HG02885 (cell line): ENCODE results near the gene LMOD1.

Source experiments
- ATAC-seq: cut with Tn5 transposase; IDR thresholded peaks from one replicate; pipeline ENCODE4 v1.9.1; 2021; ENCODE audit warnings: mild to moderate bottlenecking; ENCODE audit not compliant: unreplicated experiment, poor library complexity

The LMOD1 gene

GRCh38 chr1:201895120-201895665 lies 51.2 kb downstream of the LMOD1 start:
- no peak for ATAC-seq

DNA sequence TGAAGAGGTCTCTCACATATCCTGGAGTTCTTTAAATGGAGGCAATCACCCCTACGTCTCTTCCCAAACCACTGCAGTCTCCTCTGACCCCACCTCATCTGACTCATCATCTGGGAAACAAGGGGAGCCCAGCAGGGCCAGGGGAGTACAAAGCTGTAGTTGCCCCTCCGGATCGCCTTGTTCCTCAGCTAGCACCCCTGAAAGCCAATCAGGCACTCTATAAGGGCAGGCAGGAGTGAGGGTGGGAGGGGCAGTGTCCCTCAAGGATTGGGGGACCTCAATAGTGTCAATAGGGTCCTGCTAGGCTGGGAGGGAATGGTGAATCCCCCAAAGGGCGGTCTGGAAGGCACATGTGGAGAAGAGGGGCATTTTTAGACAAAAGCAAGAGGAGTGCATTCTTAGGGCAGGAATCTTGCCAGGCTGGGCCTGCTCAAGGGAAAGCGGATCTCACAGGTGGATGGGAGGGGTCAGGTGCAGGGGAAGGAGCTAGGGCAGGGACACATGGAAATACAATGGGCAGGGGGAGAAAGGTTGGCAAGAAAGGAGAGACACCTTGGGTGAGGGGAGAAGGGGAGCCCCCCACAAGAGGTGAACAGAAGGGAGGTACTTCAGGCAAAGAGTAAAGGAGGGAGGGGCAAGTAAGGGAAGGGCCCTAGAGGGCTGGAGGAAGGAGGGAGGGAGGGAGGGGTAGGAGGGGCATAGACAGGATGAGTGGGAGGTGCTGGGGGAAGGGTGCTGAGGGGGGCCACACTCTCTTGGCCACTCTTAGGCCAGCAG lies 51.8 kb downstream of the LMOD1 start:
- ATAC-seq: no peak

DNA sequence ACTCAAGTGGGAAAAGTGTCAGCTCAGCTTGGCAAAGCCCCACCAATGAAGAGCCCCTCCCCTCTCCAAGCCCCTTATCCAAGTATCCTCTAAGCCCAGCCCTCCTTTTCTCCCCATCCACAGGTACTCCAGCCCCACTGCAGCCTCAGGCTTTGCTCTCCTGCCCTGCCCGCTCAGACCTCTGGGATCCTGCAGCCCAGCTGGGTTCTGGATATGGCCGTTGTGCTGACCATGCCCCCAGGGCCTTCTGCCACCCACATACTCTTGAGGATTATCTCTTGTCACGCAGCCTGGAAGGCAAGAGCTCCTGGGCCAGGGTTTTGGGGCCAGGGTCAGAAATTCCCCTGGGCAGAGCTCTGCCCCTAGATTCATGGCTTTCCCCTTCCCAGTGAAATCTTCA lies 52.9 kb downstream of the LMOD1 start:
- ATAC-seq: no peak

GRCh38 chr1:201892211-201892610 lies 54.1 kb downstream of the LMOD1 start:
- ATAC-seq: no peak

DNA sequence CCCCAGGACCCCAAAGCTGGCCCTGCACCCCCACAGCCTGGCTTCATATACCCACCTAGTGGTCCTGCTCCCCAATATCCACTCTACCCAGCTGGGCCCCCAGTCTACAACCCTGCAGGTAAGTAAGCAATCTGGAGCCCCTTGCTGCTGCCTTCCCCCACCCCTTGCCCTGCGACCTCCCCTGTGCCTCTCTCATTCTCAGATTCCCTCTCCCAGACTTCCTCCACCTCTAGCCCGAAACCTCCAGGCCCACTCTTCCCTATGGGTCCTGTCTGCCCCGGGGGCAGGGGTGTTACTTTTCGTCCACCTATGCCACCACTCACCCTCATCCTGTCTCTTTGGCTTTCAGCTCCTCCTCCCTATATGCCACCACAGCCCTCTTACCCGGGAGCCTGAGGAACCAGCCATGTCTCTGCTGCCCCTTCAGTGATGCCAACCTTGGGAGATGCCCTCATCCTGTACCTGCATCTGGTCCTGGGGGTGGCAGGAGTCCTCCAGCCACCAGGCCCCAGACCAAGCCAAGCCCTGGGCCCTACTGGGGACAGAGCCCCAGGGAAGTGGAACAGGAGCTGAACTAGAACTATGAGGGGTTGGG lies 54.8 kb downstream of the LMOD1 start:
- ATAC-seq: no peak

DNA sequence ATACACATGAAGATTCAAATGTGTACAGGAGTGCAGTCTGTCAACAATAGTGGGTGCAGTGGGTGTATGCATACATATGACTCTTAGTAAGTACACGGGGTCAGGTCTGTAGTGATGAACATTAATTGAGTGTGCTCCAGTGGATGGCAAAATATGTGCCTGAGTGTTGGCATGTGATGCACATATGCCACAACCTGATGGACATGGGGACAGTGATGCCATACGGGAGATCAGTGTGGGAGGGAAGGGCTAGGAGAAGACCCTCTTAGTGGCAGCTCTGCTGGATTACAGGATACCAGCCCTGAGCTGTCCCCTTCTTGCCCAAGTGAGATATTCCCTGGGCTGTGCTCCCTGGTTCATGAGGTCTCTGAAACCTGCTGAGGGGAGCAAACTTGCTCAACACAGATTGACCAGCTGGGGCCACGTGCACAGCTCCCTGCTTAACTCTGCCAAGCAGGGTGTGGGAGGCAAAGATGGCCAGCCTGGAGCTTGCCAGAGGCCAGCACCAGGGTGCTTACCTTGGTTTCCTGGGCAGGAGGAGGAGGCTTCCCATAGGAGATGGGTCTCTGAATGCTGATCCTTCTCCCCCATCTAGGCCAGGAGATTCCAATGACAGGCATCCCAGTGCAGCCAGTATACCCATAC lies 55.4 kb downstream of the LMOD1 start:
- ATAC-seq: no peak

- no peak for ATAC-seq
Measured at GRCh38 chr1:201890223-201890622, 56.1 kb downstream of the LMOD1 start.

DNA sequence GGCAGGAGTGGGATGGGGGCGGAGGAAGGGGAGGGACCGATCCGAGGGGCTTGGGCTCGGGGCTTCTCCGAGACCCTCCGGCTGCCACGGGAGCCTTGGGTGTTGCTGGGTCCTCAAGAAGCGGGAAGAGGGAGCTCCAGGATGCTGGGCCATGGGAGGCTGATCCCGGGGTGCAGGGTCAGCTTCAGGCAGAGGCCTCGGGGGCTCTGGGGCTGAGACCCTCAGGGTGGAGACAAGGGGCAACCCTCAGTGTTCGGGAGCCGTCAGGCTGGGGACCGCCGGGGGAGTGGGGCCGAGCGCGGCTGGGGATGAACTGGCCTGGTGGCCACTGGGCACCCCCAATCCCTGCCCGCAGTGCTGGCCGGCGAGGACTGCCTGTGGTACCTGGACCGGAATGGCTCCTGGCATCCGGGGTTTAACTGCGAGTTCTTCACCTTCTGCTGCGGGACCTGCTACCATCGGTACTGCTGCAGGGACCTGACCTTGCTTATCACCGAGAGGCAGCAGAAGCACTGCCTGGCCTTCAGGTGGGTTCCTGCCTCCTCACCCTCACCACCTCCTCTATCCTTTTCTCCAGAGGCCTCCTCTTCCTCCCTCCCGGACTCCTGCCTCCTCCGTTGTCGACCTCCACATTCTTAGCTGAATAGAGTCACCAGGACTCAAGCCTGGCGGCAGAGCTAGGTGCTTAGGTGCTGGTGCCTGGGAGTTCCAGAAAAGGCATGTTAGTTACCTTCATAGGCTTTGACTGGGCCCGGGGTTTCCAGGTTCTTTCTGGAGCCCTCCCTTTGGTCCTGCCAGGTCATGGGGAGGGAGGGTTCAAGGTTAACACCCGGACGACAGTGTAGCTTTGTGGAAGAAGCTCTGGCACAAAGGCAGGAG lies 57.0 kb downstream of the LMOD1 start:
- ATAC-seq: no peak

DNA sequence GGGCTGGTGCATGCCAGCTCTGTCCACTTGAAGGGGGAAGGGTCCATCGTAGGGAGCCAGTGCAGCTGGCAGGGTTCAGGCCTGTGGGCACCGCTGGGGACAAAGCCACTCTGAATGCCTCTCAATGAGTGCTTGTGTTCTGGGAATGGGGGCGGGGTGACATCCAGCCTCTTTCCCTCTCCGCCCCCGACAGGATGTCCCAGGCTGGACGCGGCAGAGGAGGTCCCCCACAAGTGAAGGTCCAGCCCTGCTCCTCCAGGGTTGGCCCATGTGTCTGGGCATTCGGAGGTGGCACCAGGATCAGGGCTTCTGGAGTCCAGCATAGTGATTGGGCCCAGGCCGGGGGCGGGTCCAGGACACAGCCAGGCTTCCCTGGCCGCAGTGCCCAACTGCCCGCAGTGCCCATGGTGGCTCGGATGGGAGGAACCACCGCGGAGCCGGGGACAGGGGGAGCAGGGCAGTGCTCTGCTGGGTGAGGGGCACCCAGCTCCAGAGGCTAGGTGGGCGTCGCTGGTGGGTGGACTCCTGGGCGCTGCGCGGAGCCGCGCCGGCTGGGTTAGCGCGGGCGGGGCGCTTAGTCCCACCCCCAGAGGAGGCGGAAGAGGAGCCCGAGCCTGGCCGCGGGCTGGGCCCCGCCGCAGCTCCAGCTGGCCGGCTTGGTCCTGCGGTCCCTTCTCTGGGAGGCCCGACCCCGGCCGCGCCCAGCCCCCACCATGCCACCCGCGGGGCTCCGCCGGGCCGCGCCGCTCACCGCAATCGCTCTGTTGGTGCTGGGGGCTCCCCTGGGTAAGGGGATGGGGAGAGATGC lies 57.9 kb downstream of the LMOD1 start, which contains the start of gene SHISA4:
SHISA4 (plus strand) TSS at position 617 of the 808 bp plus-strand sequence; CDS start at position 714, 97 bp downstream.
- no peak for ATAC-seq

GRCh38 chr1:201887116-201887866 lies 59.1 kb downstream of the LMOD1 start:
- ATAC-seq: no peak

GRCh38 chr1:201886103-201886885 lies 60.1 kb downstream of the LMOD1 start:
- ATAC-seq: no peak

- no peak for ATAC-seq
Measured at GRCh38 chr1:201885531-201886075, 60.7 kb downstream of the LMOD1 start.

DNA sequence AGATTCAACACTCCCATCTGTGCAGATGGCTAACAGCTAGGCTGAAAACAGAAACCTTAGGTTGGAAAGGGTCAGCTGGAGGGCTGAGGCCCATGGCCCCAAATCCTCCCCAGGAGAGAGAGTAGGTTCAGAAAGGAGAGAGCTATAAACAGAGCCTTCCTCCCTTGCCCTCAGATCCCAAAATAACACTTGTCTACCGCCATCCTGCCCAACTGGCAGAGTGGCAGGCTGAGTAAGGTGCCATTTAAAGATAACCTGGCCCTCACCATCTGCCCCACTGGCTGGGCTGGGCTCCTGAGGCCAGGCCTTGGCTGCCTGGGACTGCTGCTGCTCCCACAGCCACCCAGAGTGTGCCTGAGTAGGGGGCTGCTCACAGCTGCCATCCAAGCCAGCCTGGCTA lies 61.9 kb downstream of the LMOD1 start:
- no peak for ATAC-seq

DNA sequence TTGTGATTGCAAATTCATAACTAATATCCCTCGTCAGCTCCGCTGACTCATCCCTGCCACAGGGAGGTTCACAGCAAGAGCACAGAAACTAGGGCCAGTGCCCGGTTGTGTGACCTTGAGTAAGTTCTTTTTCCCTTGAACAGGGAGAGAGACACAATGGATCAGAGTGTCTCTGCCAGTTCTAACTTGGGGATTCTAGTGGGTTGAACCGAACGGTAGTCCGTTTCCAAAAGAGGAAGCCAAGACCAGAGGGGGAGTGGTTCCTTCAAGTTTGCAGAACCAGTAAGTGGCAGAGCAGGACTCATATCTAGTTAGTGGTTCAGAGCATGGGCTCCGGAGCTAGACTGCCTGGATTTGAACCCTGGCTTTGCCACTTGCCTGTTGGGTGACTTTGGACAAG lies 62.6 kb downstream of the LMOD1 start:
- ATAC-seq: no peak

DNA sequence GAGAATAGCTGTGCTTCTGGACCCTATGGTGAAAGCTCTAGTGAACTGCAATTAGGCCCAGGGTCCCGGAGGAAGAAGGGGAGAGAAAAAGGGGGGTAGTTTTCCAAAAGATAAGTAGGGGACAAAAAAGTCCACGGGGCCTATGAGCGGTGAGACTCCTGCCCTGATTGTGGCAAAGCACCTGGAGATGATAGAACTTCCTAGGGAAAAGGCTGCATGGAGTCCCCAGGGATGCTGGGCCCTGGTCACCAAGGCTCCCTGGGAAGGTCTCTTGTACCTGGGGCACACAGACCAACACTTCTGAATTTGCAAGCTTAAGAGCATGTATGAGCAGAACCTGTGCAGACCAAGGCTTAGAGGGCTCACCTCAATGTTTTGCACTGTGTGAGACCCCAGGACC lies 63.1 kb downstream of the LMOD1 start:
- ATAC-seq: no peak

DNA sequence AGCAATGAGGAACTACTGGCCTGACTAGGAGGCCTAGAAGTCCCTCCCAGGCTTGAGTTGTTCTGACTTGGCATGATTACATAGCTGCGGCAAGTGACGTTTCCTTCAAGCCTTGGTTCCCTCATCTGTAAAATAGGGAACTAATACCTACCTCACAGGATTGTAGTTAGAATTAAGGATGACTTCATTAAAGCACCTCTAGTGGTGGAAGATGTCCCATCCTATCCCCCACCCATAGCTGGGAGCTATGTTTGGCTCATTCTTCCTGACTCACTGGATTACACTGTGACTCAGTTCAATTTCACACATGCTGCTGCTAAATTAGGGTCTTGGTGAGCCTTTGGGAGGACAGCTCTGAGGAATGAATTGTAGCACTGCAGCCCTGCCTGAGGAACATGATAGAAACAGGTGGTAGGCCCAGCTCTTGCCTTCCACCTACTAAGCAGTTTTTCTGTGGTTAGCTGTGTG lies 63.6 kb downstream of the LMOD1 start:
- no peak for ATAC-seq

- no peak for ATAC-seq
Measured at GRCh38 chr1:201881617-201882016, 64.7 kb downstream of the LMOD1 start.
